Mammary epithelial cell (primary cell): ENCODE data around the gene PIAS4.

Experiments
- EZH2 ChIP-seq: IDR thresholded peaks from 2 replicates; pipeline ENCODE4 v1.6.1; 2012; ENCODE audit warnings: low read length, inconsistent platforms, borderline replicate concordance
- TF ChIP-seq, protein P1 (sequence below), 2 donors: IDR thresholded peaks in 1 of 2; conservative IDR thresholded peaks in 1 of 2; 2 replicates each; pipeline ENCODE4 v1.5.1; 2011 to 2012; ENCODE audit warnings: inconsistent platforms in 2 of 2, low read length in 2 of 2, mild to moderate bottlenecking in 2 of 2, control low read depth in 1 of 2, low read depth in 1 of 2; ENCODE audit not compliant: insufficient read depth in 1 of 2; ENCODE audit errors: extremely low read depth in 1 of 2

- TF ChIP-seq, protein P1, sequence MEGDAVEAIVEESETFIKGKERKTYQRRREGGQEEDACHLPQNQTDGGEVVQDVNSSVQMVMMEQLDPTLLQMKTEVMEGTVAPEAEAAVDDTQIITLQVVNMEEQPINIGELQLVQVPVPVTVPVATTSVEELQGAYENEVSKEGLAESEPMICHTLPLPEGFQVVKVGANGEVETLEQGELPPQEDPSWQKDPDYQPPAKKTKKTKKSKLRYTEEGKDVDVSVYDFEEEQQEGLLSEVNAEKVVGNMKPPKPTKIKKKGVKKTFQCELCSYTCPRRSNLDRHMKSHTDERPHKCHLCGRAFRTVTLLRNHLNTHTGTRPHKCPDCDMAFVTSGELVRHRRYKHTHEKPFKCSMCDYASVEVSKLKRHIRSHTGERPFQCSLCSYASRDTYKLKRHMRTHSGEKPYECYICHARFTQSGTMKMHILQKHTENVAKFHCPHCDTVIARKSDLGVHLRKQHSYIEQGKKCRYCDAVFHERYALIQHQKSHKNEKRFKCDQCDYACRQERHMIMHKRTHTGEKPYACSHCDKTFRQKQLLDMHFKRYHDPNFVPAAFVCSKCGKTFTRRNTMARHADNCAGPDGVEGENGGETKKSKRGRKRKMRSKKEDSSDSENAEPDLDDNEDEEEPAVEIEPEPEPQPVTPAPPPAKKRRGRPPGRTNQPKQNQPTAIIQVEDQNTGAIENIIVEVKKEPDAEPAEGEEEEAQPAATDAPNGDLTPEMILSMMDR (conservative IDR thresholded peaks at IDR 0.05 in 1 of 2, IDR thresholded peaks at IDR 0.05 in 1 of 2; ENCODE audit: extremely low read depth in 1 of 2, insufficient read depth in 1 of 2, low read depth in 1 of 2, low read length in 2 of 2): no peak
- no peak for TF ChIP-seq EZH2
Measured at GRCh38 chr19:4030552-4030951, 23.0 kb downstream of the PIAS4 start.
